GM04504 (cell line): ENCODE results near the gene SERBP1.

Experiments used
- DNase-seq: peaks from one replicate; pipeline ENCODE4 v3.0.0-alpha.2; 2012; ENCODE audit warnings: low read depth

SERBP1 gene

DNA sequence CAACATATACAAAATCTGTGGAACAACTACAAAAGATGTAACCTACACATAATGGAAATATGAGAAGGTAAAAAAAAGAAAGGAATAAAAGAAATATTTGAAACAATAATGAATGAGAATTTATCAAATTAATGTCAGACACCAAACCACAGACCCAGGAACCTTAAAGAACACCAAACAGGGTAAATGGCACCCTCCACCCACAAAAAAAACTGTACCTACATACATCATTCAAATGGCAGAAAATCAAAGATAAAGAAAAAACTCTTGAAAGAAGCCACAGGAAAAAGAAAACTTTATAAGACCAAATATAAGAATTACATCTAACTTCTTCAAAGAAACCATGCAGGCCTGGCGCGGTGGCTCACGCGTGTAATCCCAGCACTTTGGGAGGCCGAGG is 68.6 kb downstream of the SERBP1 start:
- no peak for DNase-seq

DNA sequence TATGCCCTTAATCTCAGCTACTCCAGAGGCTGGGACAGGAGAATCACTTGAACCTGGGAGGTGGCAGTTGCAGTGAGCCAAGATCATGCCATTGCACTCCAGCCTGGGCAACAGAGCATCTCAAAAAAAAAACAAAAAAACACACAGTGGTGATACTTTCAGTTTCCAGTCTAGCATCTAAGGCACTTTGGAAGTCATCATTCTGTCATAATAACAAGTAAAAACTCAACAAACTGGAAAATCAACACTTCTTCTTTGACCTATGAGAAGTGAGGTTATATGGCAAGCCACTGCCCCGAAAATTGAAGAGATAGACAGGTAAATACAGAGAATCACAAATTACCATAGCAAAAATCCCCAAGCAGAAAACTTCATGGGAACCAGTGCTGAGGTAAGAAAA is 70.6 kb downstream of the SERBP1 start:
- DNase-seq = no peak
